Tibial artery (tissue), 4 donors: Measurements from ENCODE around the gene TEAD4.

Experiments
- DNase-seq, 2 donors: peaks; one replicate each; pipeline ENCODE4 v3.0.0-alpha.2; 2019
- H3K27ac ChIP-seq, 2 donors: fragments of 200-600 bp; sonication (generic) in 1 of 2; 1 replicate in 1 of 2; 2 replicates in 1 of 2; pipeline ENCODE4 v1.5.1; 2018 to 2019; ENCODE audit warnings: mild to moderate bottlenecking in 1 of 2
- H3K27me3 ChIP-seq, 2 donors: fragments of 200-600 bp; sonication (generic) in 1 of 2; one replicate each; pipeline versions ENCODE4 v1.5.1 to v1.6.0; 2016 to 2019
- H3K36me3 ChIP-seq, 3 donors: fragments of 200-600 bp; sonication (generic) in 2 of 3; one replicate each; pipeline ENCODE4 v1.5.1; 2016 to 2019; ENCODE audit warnings: mild to moderate bottlenecking in 2 of 3
- H3K4me1 ChIP-seq, 4 donors: fragments of 200-600 bp; sonication (generic) in 2 of 4; 1 replicate in 3 of 4; 2 replicates in 1 of 4; pipeline ENCODE4 v1.5.1; 2016 to 2019
- H3K4me3 ChIP-seq, 2 donors: fragments of 200-600 bp; sonication (generic) in 1 of 2; 1 replicate in 1 of 2; 2 replicates in 1 of 2; pipeline ENCODE4 v1.5.1; 2018 to 2019; ENCODE audit warnings: mild to moderate bottlenecking in 2 of 2
- H3K9me3 ChIP-seq, 3 donors: fragments of 200-600 bp; sonication (generic) in 1 of 3; one replicate each; pipeline ENCODE4 v1.5.1; 2016 to 2019
- CTCF ChIP-seq, 2 experiments: fragments of 200-600 bp in 1 of 2; fragments of 450-650 bp in 1 of 2; IDR thresholded peaks; one replicate each; pipeline ENCODE4 v1.5.1; 2017 to 2019; ENCODE audit warnings: antibody characterized with exemption in 2 of 2, mild to moderate bottlenecking in 1 of 2, moderate library complexity in 1 of 2
- intact Hi-C: fragments of 100-400 bp; cut with DNase I; formaldehyde crosslinking; loops from one replicate; pipeline ENCODE4 v1.15.0; 2023; ENCODE audit warnings: low total_unique reads

Gene TEAD4

GRCh38 chr12:2959192-2959504 lies at the start of gene TEAD4:
Gene TEAD4 (plus strand): TSS chr12:2959397.
- no peaks in the 10 kb centered on the region for H3K9me3 ChIP-seq
- intact Hi-C loops = no loop called here
- no peak for TF ChIP-seq CTCF (IDR thresholded peaks at IDR 0.05)
- H3K36me3 ChIP-seq = no peaks in the 10 kb centered on the region
- DNase-seq = peak in 1 of 2 donors; percentile 36
- H3K27ac ChIP-seq = peak within 1 kb of the TSS; percentile 89
- peak within 1 kb of the TSS; percentile 69 to 89 for H3K4me3 ChIP-seq
- peaks cover 0 to 28% (median 22%) of the 10 kb centered on the region in 4 donors for H3K4me1 ChIP-seq
- H3K27me3 ChIP-seq = no peaks in the 10 kb centered on the region

DNA sequence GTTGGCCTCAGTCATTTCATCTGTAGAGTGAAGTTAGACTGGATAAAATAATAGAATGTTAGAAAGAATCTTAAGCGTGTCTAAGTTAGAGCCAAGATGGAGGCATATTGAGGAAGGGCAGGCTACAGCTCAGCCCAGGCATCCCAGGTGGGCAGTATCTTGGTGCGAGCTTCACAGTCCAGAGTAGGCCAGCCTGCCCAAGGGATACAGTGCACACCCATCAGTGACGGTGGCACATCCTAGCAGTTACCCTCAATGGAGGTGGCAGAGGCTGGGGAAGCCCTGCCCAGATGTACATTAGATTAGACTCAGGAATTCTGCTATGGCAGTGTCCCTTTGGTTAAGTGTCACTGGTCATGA lies 47.0 kb upstream of the TEAD4 start:
- TF ChIP-seq CTCF (IDR thresholded peaks at IDR 0.05) = no peak
- intact Hi-C loops = no loop called here
- H3K36me3 ChIP-seq = peaks cover 27 to 60% (median 44%) of the 10 kb centered on the region in 3 donors
- H3K9me3 ChIP-seq = no peaks in the 10 kb centered on the region
- H3K4me1 ChIP-seq = no peaks in the 10 kb centered on the region
- H3K4me3 ChIP-seq = no peak overlapping the region
- no peak for DNase-seq
- no peak overlapping the region for H3K27ac ChIP-seq
- H3K27me3 ChIP-seq = no peaks in the 10 kb centered on the region

GRCh38 chr12:2919249-2919648 lies 39.9 kb upstream of the TEAD4 start:
- TF ChIP-seq CTCF (IDR thresholded peaks at IDR 0.05) = no peak
- no peaks in the 10 kb centered on the region for H3K4me1 ChIP-seq
- H3K27me3 ChIP-seq = no peaks in the 10 kb centered on the region
- intact Hi-C loops = no loop called here
- DNase-seq = no peak
- H3K9me3 ChIP-seq = no peaks in the 10 kb centered on the region
- H3K36me3 ChIP-seq = peaks cover 42 to 61% (median 61%) of the 10 kb centered on the region in 3 donors
- no peak overlapping the region for H3K4me3 ChIP-seq
- H3K27ac ChIP-seq = no peak overlapping the region

DNA sequence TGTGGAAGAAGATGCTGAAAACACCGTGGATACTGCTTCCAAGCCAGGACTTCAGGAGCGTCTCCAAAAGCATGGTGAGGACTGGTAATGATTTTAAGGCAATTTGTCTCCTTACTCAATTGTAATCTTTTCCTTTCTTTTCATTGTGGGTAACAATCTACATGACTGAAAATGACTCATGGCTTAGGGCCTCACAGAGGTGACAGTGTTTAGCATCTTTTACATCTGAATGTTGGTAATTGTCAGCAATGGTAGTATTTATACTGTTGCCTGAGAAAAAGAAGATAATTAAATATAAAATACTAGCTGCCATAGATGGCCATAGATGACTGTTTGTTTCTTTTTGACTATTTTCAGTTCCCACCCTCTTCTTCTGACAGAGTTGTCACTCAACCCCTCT lies 36.9 kb upstream of the TEAD4 start:
- no peak for DNase-seq
- H3K36me3 ChIP-seq = peaks cover 47 to 71% (median 67%) of the 10 kb centered on the region in 3 donors
- intact Hi-C loops = no loop called here

GRCh38 chr12:2923057-2923456 lies 36.1 kb upstream of the TEAD4 start:
- peak in 1 of 2 donors; percentile 33 for DNase-seq
- H3K4me1 ChIP-seq = no peaks in the 10 kb centered on the region
- no peaks in the 10 kb centered on the region for H3K27me3 ChIP-seq
- no peak for TF ChIP-seq CTCF (IDR thresholded peaks at IDR 0.05)
- H3K4me3 ChIP-seq = no peak overlapping the region
- no peak overlapping the region for H3K27ac ChIP-seq
- intact Hi-C loops = no loop called here
- H3K9me3 ChIP-seq = no peaks in the 10 kb centered on the region
- H3K36me3 ChIP-seq = peaks cover 47 to 73% (median 65%) of the 10 kb centered on the region in 3 donors

More for the DNA sequence above, 36.9 kb upstream of the TEAD4 start:
- Histone ChIP-seq H3K27ac (no peak overlapping the region), H3K4me1 (no peaks in the 10 kb centered on the region), H3K4me3 (no peak overlapping the region), H3K9me3 (no peaks in the 10 kb centered on the region), H3K27me3 (no peaks in the 10 kb centered on the region)
- no peak for TF ChIP-seq CTCF (IDR thresholded peaks at IDR 0.05)

DNA sequence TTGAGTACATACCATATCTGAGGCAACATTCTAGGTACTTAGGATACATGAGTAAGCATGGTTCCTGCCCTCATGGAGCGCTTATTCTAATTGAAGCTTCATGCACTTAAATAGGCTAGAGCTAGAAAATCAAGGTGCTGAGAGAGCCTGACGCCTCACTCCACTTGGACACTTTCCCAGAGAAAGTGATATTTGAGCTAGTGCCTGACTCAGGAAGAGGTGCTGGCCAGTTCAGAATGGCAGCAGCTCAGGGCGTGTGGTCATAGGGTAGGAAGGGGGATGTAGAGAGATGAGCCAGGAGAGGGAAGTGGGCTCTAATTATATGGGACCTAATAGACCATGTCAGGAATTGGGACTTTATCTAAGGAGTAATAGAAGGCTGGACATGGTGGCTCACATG lies 35.2 kb upstream of the TEAD4 start:
- intact Hi-C loops = no loop called here
- peaks cover 47 to 82% (median 66%) of the 10 kb centered on the region in 3 donors for H3K36me3 ChIP-seq
- no peak overlapping the region for H3K27ac ChIP-seq
- no peak for TF ChIP-seq CTCF (IDR thresholded peaks at IDR 0.05)
- no peaks in the 10 kb centered on the region for H3K9me3 ChIP-seq
- H3K27me3 ChIP-seq = no peaks in the 10 kb centered on the region
- no peak overlapping the region for H3K4me3 ChIP-seq
- H3K4me1 ChIP-seq = no peaks in the 10 kb centered on the region
- DNase-seq = peak in 1 of 2 donors; percentile 12
